ENCODE results near the gene CRPPA.

DNA sequence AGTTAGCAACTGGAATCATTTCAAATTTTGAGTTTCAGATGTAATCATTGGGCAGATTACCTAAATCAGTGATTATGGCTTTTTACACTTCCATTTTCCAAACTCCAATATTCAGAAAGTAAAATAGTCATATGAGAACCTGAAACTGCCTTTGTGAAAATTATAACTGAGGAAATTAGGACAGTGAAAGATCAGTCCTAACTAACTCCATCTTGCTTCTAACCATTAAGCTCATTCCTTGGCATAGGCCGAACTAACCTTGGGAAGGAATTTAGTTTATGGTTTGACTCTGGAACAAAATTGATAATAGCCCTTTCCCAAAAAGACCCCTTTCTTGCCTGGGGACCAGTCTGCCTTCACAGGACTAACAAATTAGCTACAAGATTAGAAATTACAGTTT, 2.2 kb downstream of the CRPPA start:
- TF ChIP-seq, protein P1, sequence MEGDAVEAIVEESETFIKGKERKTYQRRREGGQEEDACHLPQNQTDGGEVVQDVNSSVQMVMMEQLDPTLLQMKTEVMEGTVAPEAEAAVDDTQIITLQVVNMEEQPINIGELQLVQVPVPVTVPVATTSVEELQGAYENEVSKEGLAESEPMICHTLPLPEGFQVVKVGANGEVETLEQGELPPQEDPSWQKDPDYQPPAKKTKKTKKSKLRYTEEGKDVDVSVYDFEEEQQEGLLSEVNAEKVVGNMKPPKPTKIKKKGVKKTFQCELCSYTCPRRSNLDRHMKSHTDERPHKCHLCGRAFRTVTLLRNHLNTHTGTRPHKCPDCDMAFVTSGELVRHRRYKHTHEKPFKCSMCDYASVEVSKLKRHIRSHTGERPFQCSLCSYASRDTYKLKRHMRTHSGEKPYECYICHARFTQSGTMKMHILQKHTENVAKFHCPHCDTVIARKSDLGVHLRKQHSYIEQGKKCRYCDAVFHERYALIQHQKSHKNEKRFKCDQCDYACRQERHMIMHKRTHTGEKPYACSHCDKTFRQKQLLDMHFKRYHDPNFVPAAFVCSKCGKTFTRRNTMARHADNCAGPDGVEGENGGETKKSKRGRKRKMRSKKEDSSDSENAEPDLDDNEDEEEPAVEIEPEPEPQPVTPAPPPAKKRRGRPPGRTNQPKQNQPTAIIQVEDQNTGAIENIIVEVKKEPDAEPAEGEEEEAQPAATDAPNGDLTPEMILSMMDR (IDR thresholded peaks at IDR 0.05) = no peak
- no peak for TF ChIP-seq EZH2 (IDR thresholded peaks at IDR 0.05; ENCODE audit: borderline replicate concordance, insufficient read depth, low read depth, low read length, poor library complexity, severe bottlenecking)
